Thyroid gland (tissue), 4 donors: Measurements from ENCODE around the gene SLC35B4.

ENCODE experiments used
- POLR2A ChIP-seq, 2 donors: fragments of 450-650 bp; IDR thresholded peaks; one replicate each; pipeline ENCODE4 v1.6.1; 2017; ENCODE audit warnings: antibody characterized with exemption in 2 of 2, mild to moderate bottlenecking in 2 of 2, moderate library complexity in 1 of 2
- TF ChIP-seq, protein P1 (sequence below), 6 experiments: fragments of 200-600 bp in 3 of 6; fragments of 450-650 bp in 3 of 6; sonication (generic) in 3 of 6; IDR thresholded peaks; one replicate each; pipeline ENCODE4 v1.5.1; 2016 to 2019; ENCODE audit warnings: antibody characterized with exemption in 6 of 6, mild to moderate bottlenecking in 2 of 6, inconsistent platforms in 1 of 6, moderate library complexity in 1 of 6

DNA sequence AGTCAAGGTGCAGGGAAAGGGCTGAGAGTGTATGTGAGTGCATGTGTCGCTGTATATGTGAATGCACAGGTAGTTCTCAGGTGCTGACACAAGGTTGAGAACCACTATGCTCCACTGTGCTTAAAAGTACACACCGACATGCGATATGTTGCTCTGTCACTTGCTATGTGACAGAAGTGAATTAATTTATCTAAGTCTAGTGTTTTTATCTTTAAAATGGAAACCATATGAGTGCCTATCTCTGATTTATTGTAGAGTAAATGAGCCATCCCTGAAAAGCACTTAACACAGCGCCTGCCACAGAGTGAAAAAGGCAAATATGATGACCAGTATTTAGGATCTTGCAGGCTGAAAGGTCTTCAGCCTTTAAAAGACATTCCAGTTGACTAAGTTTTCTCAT lies 4.9 kb downstream of the SLC35B4 start:
- TF ChIP-seq, protein P1, sequence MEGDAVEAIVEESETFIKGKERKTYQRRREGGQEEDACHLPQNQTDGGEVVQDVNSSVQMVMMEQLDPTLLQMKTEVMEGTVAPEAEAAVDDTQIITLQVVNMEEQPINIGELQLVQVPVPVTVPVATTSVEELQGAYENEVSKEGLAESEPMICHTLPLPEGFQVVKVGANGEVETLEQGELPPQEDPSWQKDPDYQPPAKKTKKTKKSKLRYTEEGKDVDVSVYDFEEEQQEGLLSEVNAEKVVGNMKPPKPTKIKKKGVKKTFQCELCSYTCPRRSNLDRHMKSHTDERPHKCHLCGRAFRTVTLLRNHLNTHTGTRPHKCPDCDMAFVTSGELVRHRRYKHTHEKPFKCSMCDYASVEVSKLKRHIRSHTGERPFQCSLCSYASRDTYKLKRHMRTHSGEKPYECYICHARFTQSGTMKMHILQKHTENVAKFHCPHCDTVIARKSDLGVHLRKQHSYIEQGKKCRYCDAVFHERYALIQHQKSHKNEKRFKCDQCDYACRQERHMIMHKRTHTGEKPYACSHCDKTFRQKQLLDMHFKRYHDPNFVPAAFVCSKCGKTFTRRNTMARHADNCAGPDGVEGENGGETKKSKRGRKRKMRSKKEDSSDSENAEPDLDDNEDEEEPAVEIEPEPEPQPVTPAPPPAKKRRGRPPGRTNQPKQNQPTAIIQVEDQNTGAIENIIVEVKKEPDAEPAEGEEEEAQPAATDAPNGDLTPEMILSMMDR (IDR thresholded peaks at IDR 0.05), result no peak
- no peak for TF ChIP-seq POLR2A (IDR thresholded peaks at IDR 0.05)
